CD4-positive, CD25-positive, alpha-beta regulatory T cell (primary cell): Measurements from ENCODE around the gene FOXD4L6. TPM values are rescaled to one million over a fixed set of nuclear protein-coding genes. Genes with fewer than 3 reads are reported as not detected.
"Not testable (repeated sequence)": the region's sequence is repeated elsewhere in the genome, so short reads cannot be mapped to it uniquely, and the experiment has no call there.

Experiments
- ATAC-seq, 2 donors: fragments of 150-1000 bp; cut with Tn5 transposase; one replicate each; pipeline ENCODE4 v1.10.0; 2021; ENCODE audit warnings: low read depth in 2 of 2, moderate number of reproducible peaks in 2 of 2, moderate library complexity in 1 of 2
- DNase-seq, 3 donors: peaks; one replicate each; pipeline versions ENCODE4 v3.0.0 to v3.0.0-alpha.2; 2012 to 2022; ENCODE audit warnings: mixed read lengths in 1 of 3
- H3K27ac ChIP-seq: one replicate; pipeline ENCODE4 v1.7.0; 2013; ENCODE audit warnings: mild to moderate bottlenecking, low read length; ENCODE audit not compliant: insufficient read depth, poor library complexity, severe bottlenecking
- H3K27me3 ChIP-seq: one replicate; pipeline ENCODE4 v1.7.0; 2013; ENCODE audit warnings: low read length; ENCODE audit not compliant: control insufficient read depth, insufficient read depth
- H3K36me3 ChIP-seq: one replicate; pipeline ENCODE4 v1.7.0; 2013; ENCODE audit warnings: mild to moderate bottlenecking, low read length, moderate library complexity; ENCODE audit not compliant: control insufficient read depth, insufficient read depth
- H3K4me1 ChIP-seq: 2 replicates; pipeline ENCODE4 v1.7.0; 2013; ENCODE audit warnings: mild to moderate bottlenecking, low read length; ENCODE audit not compliant: insufficient read depth, control insufficient read depth, poor library complexity, severe bottlenecking
- H3K4me3 ChIP-seq: one replicate; pipeline ENCODE4 v1.7.0; 2013; ENCODE audit warnings: low read depth, mild to moderate bottlenecking, low read length, moderate library complexity
- H3K9me3 ChIP-seq, 2 experiments: 1 replicate in 1 of 2; 2 replicates in 1 of 2; pipeline ENCODE4 v1.7.0; 2013; ENCODE audit warnings: low read length in 2 of 2, mild to moderate bottlenecking in 1 of 2, moderate library complexity in 1 of 2; ENCODE audit not compliant: control insufficient read depth in 2 of 2
- H3K27ac Mint-ChIP-seq, 3 donors: one replicate each; pipeline ENCODE4 v1.8.0; 2020 to 2022; ENCODE audit warnings: mild to moderate bottlenecking in 3 of 3, mixed read lengths in 3 of 3, moderate library complexity in 2 of 3
- H3K27me3 Mint-ChIP-seq: one replicate; pipeline ENCODE4 v1.8.0; 2022; ENCODE audit warnings: mild to moderate bottlenecking, mixed read lengths
- H3K36me3 Mint-ChIP-seq: one replicate; pipeline ENCODE4 v1.8.0; 2020; ENCODE audit warnings: mixed read lengths
- H3K4me1 Mint-ChIP-seq, 4 donors: one replicate each; pipeline ENCODE4 v1.8.0; 2020 to 2022; ENCODE audit warnings: mixed read lengths in 4 of 4, mild to moderate bottlenecking in 1 of 4
- H3K4me3 Mint-ChIP-seq, 4 donors: one replicate each; pipeline ENCODE4 v1.8.0; 2020 to 2022; ENCODE audit warnings: mild to moderate bottlenecking in 4 of 4, mixed read lengths in 4 of 4, moderate library complexity in 3 of 4
- H3K9me3 Mint-ChIP-seq, 7 donors: one replicate each; pipeline ENCODE4 v1.8.0; 2020 to 2022; ENCODE audit warnings: mixed read lengths in 7 of 7, mild to moderate bottlenecking in 3 of 7, moderate library complexity in 2 of 7
- polyA plus RNA-seq, 4 donors: library from polyadenylated mRNA; unstranded; fragments of 300-500 nt; fragmentation: Illumina TruSeq; gene quantifications; one replicate each; pipeline ENCODE4 v1.2.3, GENCODE V29; 2021
- total RNA-seq: library from RNA; stranded (reverse); gene quantifications from one replicate; pipeline ENCODE4 v1.2.3, GENCODE V29; 2022

The FOXD4L6 gene
- total and polyA plus RNA-seq, 5 donors from 2014 or later: not detected

- H3K4me1 Mint-ChIP-seq, H3K27me3 ChIP-seq, H3K27ac ChIP-seq, H3K4me3 Mint-ChIP-seq, H3K27ac Mint-ChIP-seq, H3K36me3 Mint-ChIP-seq, H3K36me3 ChIP-seq, H3K4me3 ChIP-seq, DNase-seq, ATAC-seq, H3K9me3 ChIP-seq, H3K9me3 Mint-ChIP-seq, H3K27me3 Mint-ChIP-seq, H3K4me1 ChIP-seq: not testable (repeated sequence)
These were observed 4.7 kb downstream of the FOXD4L6 start for GRCh38 chr9:41123812-41124211.

- ATAC-seq, H3K27ac ChIP-seq, H3K9me3 ChIP-seq, H3K4me3 ChIP-seq, H3K27ac Mint-ChIP-seq, H3K27me3 Mint-ChIP-seq, H3K36me3 ChIP-seq, H3K36me3 Mint-ChIP-seq, H3K27me3 ChIP-seq, H3K4me3 Mint-ChIP-seq, H3K9me3 Mint-ChIP-seq, DNase-seq, H3K4me1 Mint-ChIP-seq, H3K4me1 ChIP-seq: not testable (repeated sequence)
These were observed 5.1 kb downstream of the FOXD4L6 start for GRCh38 chr9:41123396-41123795.

GRCh38 chr9:41120696-41121095 is 7.8 kb downstream of the FOXD4L6 start:
- not testable (repeated sequence) for DNase-seq, H3K27me3 ChIP-seq, ATAC-seq, H3K27ac ChIP-seq, H3K9me3 Mint-ChIP-seq, H3K27ac Mint-ChIP-seq, H3K9me3 ChIP-seq, H3K4me1 ChIP-seq, H3K4me1 Mint-ChIP-seq, H3K27me3 Mint-ChIP-seq, H3K36me3 ChIP-seq, H3K4me3 ChIP-seq, H3K36me3 Mint-ChIP-seq, H3K4me3 Mint-ChIP-seq

DNA sequence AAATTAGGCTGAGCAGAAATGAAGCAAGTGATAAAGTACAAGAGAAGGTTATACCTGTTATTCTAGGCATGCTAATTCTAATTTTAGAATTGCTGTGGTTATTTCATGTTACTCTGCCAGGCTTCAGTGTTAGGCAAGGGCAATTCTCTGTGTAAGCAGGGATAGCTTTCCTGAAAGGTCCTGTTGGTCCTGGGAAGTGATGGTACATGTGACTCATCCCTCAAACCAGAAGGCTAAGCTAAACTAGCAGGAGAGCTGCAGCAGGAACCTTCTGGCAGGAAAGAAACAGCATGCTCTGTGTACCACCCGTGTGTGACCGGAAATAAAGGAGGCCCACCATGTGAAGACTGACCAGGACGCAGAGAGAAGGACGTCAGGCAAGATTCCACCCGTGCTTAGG is 8.8 kb downstream of the FOXD4L6 start:
- H3K36me3 Mint-ChIP-seq, H3K4me3 Mint-ChIP-seq, H3K4me1 Mint-ChIP-seq, H3K27ac ChIP-seq, DNase-seq, H3K36me3 ChIP-seq, H3K4me3 ChIP-seq, H3K4me1 ChIP-seq, ATAC-seq, H3K9me3 ChIP-seq, H3K27ac Mint-ChIP-seq, H3K9me3 Mint-ChIP-seq, H3K27me3 Mint-ChIP-seq, H3K27me3 ChIP-seq: not testable (repeated sequence)

- H3K4me3 Mint-ChIP-seq, H3K27me3 Mint-ChIP-seq, H3K4me1 ChIP-seq, H3K27me3 ChIP-seq, H3K36me3 ChIP-seq, H3K9me3 ChIP-seq, DNase-seq, H3K36me3 Mint-ChIP-seq, ATAC-seq, H3K27ac Mint-ChIP-seq, H3K4me1 Mint-ChIP-seq, H3K27ac ChIP-seq, H3K9me3 Mint-ChIP-seq, H3K4me3 ChIP-seq: not testable (repeated sequence)
These were observed 9.2 kb downstream of the FOXD4L6 start for GRCh38 chr9:41119311-41119710.

- H3K4me1 ChIP-seq, H3K9me3 Mint-ChIP-seq, H3K27me3 Mint-ChIP-seq, H3K27me3 ChIP-seq, H3K27ac Mint-ChIP-seq, DNase-seq, H3K36me3 ChIP-seq, H3K4me3 Mint-ChIP-seq, H3K4me3 ChIP-seq, H3K9me3 ChIP-seq, H3K27ac ChIP-seq, H3K4me1 Mint-ChIP-seq, H3K36me3 Mint-ChIP-seq, ATAC-seq: not testable (repeated sequence)
These were observed 15.1 kb downstream of the FOXD4L6 start for GRCh38 chr9:41113348-41113747.

DNA sequence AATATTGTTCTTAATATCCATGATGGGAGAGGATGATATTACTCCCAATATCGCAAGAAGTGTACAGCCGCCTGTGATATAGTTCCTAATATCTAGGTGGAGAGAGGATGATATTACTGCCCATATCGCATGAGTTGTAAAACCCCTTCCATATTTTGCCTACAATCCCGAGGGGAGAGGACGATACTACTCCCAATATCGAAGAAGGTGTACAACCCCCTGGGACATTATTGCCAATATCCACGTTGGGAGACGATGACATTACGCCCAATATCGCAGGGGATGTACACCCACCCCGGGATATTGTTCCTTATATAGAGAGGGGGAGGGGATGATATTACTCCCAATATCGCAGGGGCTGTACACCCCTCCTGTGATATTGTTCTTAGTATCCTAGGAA is 17.1 kb downstream of the FOXD4L6 start:
- H3K27me3 Mint-ChIP-seq, H3K27ac ChIP-seq, H3K36me3 Mint-ChIP-seq, H3K4me1 ChIP-seq, H3K36me3 ChIP-seq, H3K9me3 ChIP-seq, H3K4me1 Mint-ChIP-seq, H3K27ac Mint-ChIP-seq, H3K4me3 Mint-ChIP-seq, H3K27me3 ChIP-seq, H3K4me3 ChIP-seq, ATAC-seq, H3K9me3 Mint-ChIP-seq: not testable (repeated sequence)
- peak in 1 of 3 donors; percentile 13 for DNase-seq

- peak in 1 of 3 donors; percentile 21 for DNase-seq
- not testable (repeated sequence) for H3K9me3 ChIP-seq
These were observed 17.6 kb downstream of the FOXD4L6 start for GRCh38 chr9:41110913-41111312.

More at GRCh38 chr9:41110913-41111312, 17.6 kb downstream of the FOXD4L6 start:
- H3K4me1 Mint-ChIP-seq, H3K4me1 ChIP-seq, H3K27me3 ChIP-seq, ATAC-seq, H3K4me3 Mint-ChIP-seq, H3K9me3 Mint-ChIP-seq, H3K27ac ChIP-seq, H3K27ac Mint-ChIP-seq, H3K4me3 ChIP-seq, H3K27me3 Mint-ChIP-seq, H3K36me3 Mint-ChIP-seq, H3K36me3 ChIP-seq: not testable (repeated sequence)
